Activated CD8-positive, alpha-beta T cell treated with anti-CD3 and anti-CD28 coated beads, Interleukin-2, amount 10 ng/mL, durations not matched to agents 7 days and 5 days (primary cell): Measurements from ENCODE around the gene PCNX3. TPM values are rescaled to one million over a fixed set of nuclear protein-coding genes. Genes with fewer than 3 reads are reported as not detected.

Source experiments
- ATAC-seq: fragments of 150-1000 bp; cut with Tn5 transposase; one replicate; pipeline ENCODE4 v1.10.0; 2021; ENCODE audit warnings: moderate library complexity
- CTCF ChIA-PET: fragments of 350-600 bp; sonication (Branson Sonifier 250); formaldehyde crosslinking; loops from one replicate; lab custom pipeline; 2021; ENCODE audit warnings: antibody characterized with exemption; lab: Charles Lee
- POLR2A ChIA-PET: fragments of 350-600 bp; sonication (Branson Sonifier 250); formaldehyde crosslinking; loops from one replicate; lab custom pipeline; 2021; ENCODE audit warnings: antibody characterized with exemption; lab: Charles Lee
- DNase-seq: peaks from one replicate; pipeline ENCODE4 v3.0.0-alpha.2; 2020
- H3K27ac Mint-ChIP-seq: one replicate; pipeline ENCODE4 v1.8.0; 2021; ENCODE audit warnings: mild to moderate bottlenecking, mixed read lengths
- H3K27me3 Mint-ChIP-seq: one replicate; pipeline ENCODE4 v1.8.0; 2021; ENCODE audit warnings: low read depth, mixed read lengths
- H3K36me3 Mint-ChIP-seq: one replicate; pipeline ENCODE4 v1.8.0; 2021; ENCODE audit warnings: low read depth, mixed read lengths
- H3K4me1 Mint-ChIP-seq: one replicate; pipeline ENCODE4 v1.8.0; 2021; ENCODE audit warnings: low read depth, mixed read lengths
- H3K4me3 Mint-ChIP-seq: one replicate; pipeline ENCODE4 v1.8.0; 2021; ENCODE audit warnings: mild to moderate bottlenecking, mixed read lengths
- H3K9me3 Mint-ChIP-seq: one replicate; pipeline ENCODE4 v1.8.0; 2022; ENCODE audit warnings: mixed read lengths; ENCODE audit not compliant: insufficient read depth
- total RNA-seq, 2 experiments: library from RNA; stranded (reverse); gene quantifications; one replicate each; pipeline ENCODE4 v1.2.3, GENCODE V29; 2021

Gene PCNX3
- total RNA-seq, 2 experiments from 2014 or later = 50.1 to 54.8 TPM

DNA sequence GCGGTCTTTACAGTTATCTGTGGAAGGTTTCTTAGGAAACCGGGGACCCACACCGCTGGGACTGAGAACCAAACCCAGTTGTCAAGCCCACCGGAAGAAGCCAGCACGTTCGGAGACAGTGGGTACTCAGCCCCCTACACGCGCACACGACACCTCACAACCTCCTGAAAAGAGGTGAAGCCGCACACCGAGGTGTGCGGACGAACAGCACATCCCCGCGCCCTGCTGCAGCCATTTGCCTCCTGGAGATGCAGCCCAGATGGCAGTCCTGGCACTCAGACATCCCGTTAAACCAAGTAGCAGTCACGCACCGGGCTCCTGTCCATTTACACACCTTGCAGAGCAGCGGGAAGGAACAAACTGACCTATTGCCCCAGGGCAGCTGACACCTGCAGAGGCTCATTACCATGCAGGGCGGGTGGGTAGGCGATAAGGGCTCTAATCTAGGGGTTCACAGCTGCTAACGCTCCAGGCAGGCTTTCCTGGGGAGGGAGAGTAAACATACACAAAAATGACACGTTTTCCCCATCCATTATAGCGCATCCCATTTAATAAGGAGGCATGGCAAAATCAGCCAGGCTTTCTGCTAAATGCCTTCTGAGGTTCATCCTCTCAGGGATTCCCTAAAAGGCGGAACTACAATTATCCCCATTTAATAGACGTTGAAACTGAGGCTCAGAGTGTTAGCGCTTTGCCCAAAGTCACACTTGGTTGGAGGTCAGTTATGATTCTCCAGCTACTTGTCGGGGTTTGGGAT lies 40.6 kb upstream of the PCNX3 start:
- ChIA-PET CTCF (interaction anchor here (0.8 to 5.2 kb wide), 8 partner anchors 13 to 314 kb away, joined by 3 to 88 read pairs (median 6); partner anchors contain the start of genes KCNK7 and PCNX3), POLR2A (interaction anchor here (0.7 to 2.1 kb wide), 9 partner anchors 11 to 457 kb away, joined by 3 to 9 read pairs (median 4); partner anchors contain the start of gene ZNHIT2)
- peak overlapping the region; percentile 91 for H3K4me3 Mint-ChIP-seq
- no peaks in the 10 kb centered on the region for H3K27me3 Mint-ChIP-seq
- ATAC-seq = peak; percentile 5
- peak overlapping the region; percentile 89 for H3K27ac Mint-ChIP-seq
- no peak for DNase-seq
- no peaks in the 10 kb centered on the region for H3K9me3 Mint-ChIP-seq
- peaks cover 66% of the 10 kb centered on the region for H3K4me1 Mint-ChIP-seq
- H3K36me3 Mint-ChIP-seq = peaks cover 42% of the 10 kb centered on the region

DNA sequence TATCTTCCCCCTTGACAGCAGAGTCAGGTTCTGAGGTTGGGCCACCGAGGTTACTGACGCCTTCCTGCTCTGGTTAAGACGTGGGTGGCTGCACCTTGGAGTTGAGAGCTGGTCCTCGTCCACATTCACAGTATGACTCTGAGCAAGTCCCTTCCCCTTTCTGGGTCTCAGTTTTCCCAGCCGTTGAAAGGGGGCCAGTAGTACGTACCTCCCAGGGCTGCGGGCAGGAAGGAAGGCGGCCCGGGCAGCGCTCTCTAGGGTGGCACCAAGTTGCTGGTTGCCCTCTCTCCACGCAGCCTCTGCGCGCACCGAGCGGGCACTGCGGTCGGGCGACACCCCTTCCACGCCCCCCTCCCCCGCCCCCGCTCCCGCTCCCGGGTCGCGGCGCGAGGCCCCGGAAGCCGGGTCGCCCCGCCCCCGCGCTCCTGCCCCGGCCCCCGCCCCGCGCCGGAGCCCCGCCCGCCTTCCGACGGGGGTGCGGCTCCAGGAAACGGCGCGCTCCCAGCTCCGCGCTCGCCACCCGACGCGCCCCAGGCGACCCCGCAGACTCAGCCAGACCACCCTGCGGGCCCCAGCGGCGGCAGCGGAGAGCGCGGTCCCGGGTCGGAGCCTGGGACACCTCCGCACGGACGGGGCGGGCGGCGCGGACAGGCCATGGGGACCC lies 39.9 kb upstream of the PCNX3 start, which contains the start of gene EHBP1L1:
TSS of gene EHBP1L1 (plus strand) at position 486 of the 664 bp plus-strand sequence. CDS start 250 bp downstream, outside the sequence.
- ChIA-PET POLR2A (interaction anchor here (0.7 to 2.1 kb wide), 11 partner anchors 10 to 458 kb away, joined by 3 to 9 read pairs (median 4); partner anchors contain the start of genes DPF2 and ZNHIT2), CTCF (interaction anchor here (0.8 to 5.2 kb wide), 8 partner anchors 12 to 313 kb away, joined by 3 to 88 read pairs (median 6); partner anchors contain the start of genes KCNK7 and PCNX3)
- no peaks in the 10 kb centered on the region for H3K9me3 Mint-ChIP-seq
- no peaks in the 10 kb centered on the region for H3K27me3 Mint-ChIP-seq
- ATAC-seq (peak; percentile 31), DNase-seq (peak; percentile 79)
- peaks cover 43% of the 10 kb centered on the region for H3K36me3 Mint-ChIP-seq
- H3K27ac Mint-ChIP-seq = peak within 1 kb of the TSS; percentile 89
- peak within 1 kb of the TSS; percentile 91 for H3K4me3 Mint-ChIP-seq
- peaks cover 62% of the 10 kb centered on the region for H3K4me1 Mint-ChIP-seq

DNA sequence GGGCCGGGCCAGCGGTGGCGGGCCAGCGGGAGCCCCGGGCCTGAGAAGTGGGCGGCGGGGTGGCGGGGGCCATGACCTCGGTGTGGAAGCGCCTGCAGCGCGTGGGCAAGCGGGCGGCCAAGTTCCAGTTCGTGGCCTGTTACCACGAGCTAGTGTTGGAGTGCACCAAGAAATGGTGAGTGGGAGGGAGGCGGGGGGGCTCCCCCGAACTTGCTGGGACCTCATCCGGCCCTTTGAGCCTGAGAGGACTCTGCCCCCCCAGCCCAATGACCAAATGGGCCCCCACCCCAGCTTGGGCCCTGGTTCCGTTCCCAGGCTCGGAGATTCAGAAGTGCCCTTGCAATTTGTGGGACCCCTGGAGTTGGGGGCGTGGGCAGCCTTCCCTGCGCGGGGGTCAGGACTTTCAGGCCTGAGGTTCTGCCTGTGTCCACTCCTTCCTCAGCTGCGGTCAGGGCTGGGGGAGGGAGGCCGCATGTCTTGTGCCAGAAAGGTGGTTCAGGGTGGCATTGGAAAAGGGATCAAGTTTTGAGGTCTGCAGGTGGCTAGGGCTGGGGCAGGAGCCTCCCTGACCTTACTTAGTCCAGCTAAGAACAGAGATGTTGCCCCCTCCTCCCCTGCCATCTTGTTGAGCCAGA lies 39.2 kb upstream of the PCNX3 start:
- CTCF ChIA-PET = interaction anchor here (0.8 to 5.2 kb wide), 8 partner anchors 11 to 39 kb away, joined by 3 to 88 read pairs (median 5); partner anchors contain the start of genes KCNK7 and PCNX3
- Mint-ChIP-seq H3K36me3 (peaks cover 43% of the 10 kb centered on the region), H3K4me3 (peak overlapping the region; percentile 86), H3K27ac (peak overlapping the region; percentile 80), H3K4me1 (peaks cover 56% of the 10 kb centered on the region), H3K27me3 (no peaks in the 10 kb centered on the region), H3K9me3 (no peaks in the 10 kb centered on the region)
- DNase-seq = peak; percentile 36
- POLR2A ChIA-PET = interaction anchor here (0.5 to 2.1 kb wide), 8 partner anchors 10 to 243 kb away, joined by 3 to 9 read pairs (median 4); partner anchors contain the start of gene DPF2
- ATAC-seq = no peak

DNA sequence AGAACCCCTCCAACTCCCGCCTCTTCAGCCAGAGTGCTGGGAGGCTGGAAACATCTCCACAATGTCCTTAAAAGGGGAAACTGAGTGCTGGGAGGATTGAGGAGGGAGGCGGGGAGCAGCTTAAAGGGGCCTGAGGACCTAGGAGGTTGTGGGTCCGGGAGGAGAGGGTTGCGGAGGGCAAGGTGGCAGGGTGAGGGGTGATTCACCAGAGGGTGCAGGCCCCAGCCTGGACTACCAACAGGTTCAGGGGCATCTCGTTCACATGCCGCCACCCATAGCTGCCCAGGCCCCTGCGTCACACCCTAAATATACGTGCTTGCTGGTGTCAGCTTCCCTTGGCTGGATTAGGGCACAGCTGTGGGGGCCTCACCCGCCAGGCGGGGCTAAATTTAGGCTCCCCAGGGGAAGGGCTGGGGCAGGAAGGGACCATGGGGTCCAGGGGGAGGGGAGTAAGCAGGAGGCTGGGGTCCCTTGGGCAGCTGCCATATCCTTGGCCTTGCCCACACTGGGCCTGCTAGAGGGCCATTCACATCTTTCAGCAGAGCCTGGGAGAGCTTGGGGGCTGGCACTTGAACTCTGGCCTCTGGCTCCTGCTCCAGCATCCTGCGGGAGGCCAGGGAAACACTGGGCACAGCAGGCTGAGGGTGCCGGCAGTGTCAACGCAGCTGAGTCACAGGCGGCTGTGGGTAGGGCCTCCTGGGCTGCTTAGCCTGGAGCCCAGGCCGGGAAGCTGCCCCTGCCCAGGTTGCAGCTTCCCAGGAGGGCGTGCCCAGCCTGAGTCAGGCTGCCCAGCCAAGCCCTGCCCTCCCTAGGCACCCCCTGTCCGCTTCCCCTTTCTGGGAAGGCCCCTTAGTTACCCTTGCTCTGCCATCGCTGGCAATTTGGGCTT lies 38.5 kb upstream of the PCNX3 start:
- H3K27ac Mint-ChIP-seq = peak overlapping the region; percentile 80
- ChIA-PET CTCF (interaction anchor here (0.9 to 5.2 kb wide), 5 partner anchors 11 to 161 kb away, joined by 3 to 88 read pairs (median 33); partner anchors contain the start of gene KCNK7), POLR2A (interaction anchor here (0.5 to 2.1 kb wide), 10 partner anchors 9 to 193 kb away, joined by 3 to 9 read pairs (median 4); no protein-coding TSS in a partner anchor)
- H3K4me1 Mint-ChIP-seq = peaks cover 51% of the 10 kb centered on the region
- peak overlapping the region; percentile 86 for H3K4me3 Mint-ChIP-seq
- peak; percentile 38 for DNase-seq
- no peaks in the 10 kb centered on the region for H3K9me3 Mint-ChIP-seq
- H3K36me3 Mint-ChIP-seq = peaks cover 47% of the 10 kb centered on the region
- ATAC-seq = no peak
- no peaks in the 10 kb centered on the region for H3K27me3 Mint-ChIP-seq

DNA sequence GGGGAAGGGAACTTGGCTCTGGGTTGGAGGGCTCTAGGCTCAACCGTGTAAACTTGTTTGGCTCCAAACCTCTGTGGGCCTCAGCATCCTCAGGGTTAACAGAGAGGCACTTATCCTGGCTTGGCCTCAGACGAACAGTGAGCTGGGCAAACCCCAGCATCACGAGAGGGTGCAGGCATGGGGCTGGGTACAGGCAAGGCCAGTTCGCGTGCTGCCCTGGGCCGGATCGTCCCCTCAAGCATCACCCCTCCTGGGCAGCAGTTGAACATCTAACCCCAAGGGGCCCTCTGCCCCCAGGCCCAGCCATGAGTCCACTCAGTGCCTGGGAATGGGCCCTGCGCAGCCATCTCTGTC lies 37.8 kb upstream of the PCNX3 start:
- H3K27me3 Mint-ChIP-seq = no peaks in the 10 kb centered on the region
- no peaks in the 10 kb centered on the region for H3K9me3 Mint-ChIP-seq
- H3K4me1 Mint-ChIP-seq = peaks cover 49% of the 10 kb centered on the region
- peak overlapping the region; percentile 37 for H3K27ac Mint-ChIP-seq
- POLR2A ChIA-PET = interaction anchor here (1.8 kb wide), 2 partner anchors 9 to 33 kb away, joined by 5 to 9 read pairs; no protein-coding TSS in a partner anchor
- ATAC-seq (no peak), DNase-seq (no peak)
- CTCF ChIA-PET = interaction anchor here (1.2 to 5.2 kb wide), 4 partner anchors 10 to 162 kb away, joined by 3 to 88 read pairs (median 37); partner anchors contain the start of gene KCNK7
- H3K4me3 Mint-ChIP-seq = peak overlapping the region; percentile 61
- H3K36me3 Mint-ChIP-seq = peaks cover 52% of the 10 kb centered on the region

DNA sequence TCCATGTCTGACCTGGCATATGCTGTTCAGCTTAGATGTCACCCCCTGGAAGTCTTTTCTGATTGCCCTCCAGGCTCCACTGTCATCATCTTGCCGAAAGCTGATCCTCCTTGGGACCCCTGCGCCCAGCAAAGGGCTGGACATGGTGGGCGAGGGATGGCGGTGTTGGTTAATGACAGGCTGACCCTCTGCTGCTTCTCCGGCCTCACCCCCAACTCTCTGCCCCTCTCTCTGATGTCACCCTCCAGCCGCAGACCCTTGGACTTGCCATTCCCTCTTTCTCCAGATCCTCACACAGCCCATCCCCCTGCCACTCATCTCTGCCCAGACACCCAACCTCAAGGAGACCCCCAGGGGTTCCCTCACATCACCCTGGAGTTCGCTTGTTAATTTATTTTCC lies 37.4 kb upstream of the PCNX3 start:
- ATAC-seq (no peak), DNase-seq (no peak)
- ChIA-PET CTCF (interaction anchor here (1.2 to 5.2 kb wide), 3 partner anchors 10 to 162 kb away, joined by 3 to 88 read pairs (median 33); no protein-coding TSS in a partner anchor), POLR2A (interaction anchor here (1.8 kb wide), 1 partner anchor 32 kb away, joined by 5 read pairs; no protein-coding TSS in a partner anchor)
- peak overlapping the region; percentile 37 for H3K27ac Mint-ChIP-seq
- no peaks in the 10 kb centered on the region for H3K9me3 Mint-ChIP-seq
- H3K4me1 Mint-ChIP-seq = peaks cover 50% of the 10 kb centered on the region
- H3K36me3 Mint-ChIP-seq = peaks cover 54% of the 10 kb centered on the region
- H3K27me3 Mint-ChIP-seq = no peaks in the 10 kb centered on the region
- H3K4me3 Mint-ChIP-seq = peak overlapping the region; percentile 61

DNA sequence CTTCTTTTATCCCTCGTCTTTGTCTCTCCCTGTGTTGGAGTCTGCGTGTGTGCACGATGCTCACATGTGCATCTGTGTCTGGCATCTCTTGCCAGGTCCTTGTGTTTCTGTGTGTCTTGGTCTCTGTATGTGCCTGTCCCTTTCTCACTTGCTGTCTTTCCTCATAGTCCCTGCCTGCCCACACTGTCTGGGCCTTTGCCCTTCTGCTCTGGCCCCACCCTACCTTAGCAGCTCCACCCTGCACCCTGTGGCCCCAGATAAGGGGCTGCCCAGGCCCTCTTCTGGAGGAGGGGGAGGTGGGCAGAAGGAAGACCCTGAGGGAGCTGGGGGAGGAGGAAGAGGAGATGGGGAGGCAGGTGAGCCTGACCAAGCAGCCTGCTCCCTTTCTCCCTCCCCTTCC lies 36.9 kb upstream of the PCNX3 start:
- DNase-seq = no peak

DNA sequence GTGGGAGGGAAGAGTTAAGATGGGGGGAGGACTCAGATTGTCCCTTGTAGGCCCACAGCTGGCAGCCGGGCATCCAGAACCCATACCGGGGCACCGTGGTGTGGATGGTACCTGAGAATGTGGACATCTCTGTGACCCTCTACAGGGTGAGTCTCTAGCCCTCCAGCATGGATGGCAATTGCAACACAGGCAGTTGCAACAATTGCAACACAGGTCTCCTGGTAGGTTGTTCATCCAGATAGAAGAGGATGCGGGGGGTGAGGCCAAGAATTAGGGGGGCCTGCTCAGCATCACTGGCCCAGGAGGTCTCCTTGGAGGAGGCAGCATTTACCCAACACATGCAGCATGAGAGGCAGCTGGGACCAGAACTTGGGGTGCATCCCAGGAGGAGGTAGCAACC lies 36.3 kb upstream of the PCNX3 start:
- Mint-ChIP-seq H3K27ac (peak overlapping the region; percentile 52), H3K9me3 (no peaks in the 10 kb centered on the region), H3K36me3 (peaks cover 52% of the 10 kb centered on the region), H3K4me3 (no peak overlapping the region), H3K4me1 (peaks cover 49% of the 10 kb centered on the region), H3K27me3 (no peaks in the 10 kb centered on the region)
- ChIA-PET POLR2A (no interaction called here), CTCF (interaction anchor here (1.3 to 5.2 kb wide), 3 partner anchors 9 to 39 kb away, joined by 3 to 33 read pairs (median 6); no protein-coding TSS in a partner anchor)
- DNase-seq (no peak), ATAC-seq (no peak)

More for the DNA sequence above, 36.9 kb upstream of the PCNX3 start:
- H3K4me1 Mint-ChIP-seq = peaks cover 49% of the 10 kb centered on the region
- H3K27ac Mint-ChIP-seq = peak overlapping the region; percentile 37
- POLR2A ChIA-PET = interaction anchor here (1.8 kb wide), 1 partner anchor 32 kb away, joined by 5 read pairs; no protein-coding TSS in a partner anchor
- CTCF ChIA-PET = interaction anchor here (1.3 to 5.2 kb wide), 4 partner anchors 9 to 38 kb away, joined by 3 to 88 read pairs (median 20); no protein-coding TSS in a partner anchor
- no peak for ATAC-seq
- no peaks in the 10 kb centered on the region for H3K27me3 Mint-ChIP-seq
- H3K4me3 Mint-ChIP-seq = peak overlapping the region; percentile 46
- H3K36me3 Mint-ChIP-seq = peaks cover 53% of the 10 kb centered on the region
- no peaks in the 10 kb centered on the region for H3K9me3 Mint-ChIP-seq

DNA sequence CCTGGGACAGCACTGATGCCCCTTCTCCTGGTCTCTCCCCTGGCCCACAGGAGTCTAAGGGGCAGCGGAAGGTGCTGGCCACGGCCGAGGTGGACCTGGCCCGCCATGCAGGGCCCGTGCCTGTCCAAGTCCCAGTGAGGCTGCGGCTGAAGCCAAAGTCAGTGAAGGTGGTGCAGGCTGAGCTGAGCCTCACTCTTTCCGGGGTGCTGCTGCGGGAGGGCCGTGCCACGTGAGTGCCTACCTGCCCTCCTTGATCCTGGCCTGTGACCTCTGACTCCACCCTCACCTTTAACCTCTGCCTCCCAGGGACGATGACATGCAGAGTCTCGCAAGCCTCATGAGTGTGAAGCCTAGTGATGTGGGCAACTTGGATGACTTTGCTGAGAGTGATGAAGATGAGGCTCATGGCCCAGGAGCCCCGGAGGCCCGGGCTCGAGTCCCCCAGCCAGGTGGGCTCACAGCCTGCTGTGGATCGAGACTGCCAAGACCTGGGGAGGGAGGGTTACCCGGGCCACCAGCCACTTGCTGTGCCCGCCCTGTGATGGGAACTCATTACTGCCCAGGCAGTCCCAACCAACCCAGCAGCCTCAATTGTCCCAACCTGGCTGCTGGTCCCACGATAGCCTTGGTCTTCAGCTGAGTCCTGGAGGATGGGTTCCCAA lies 35.4 kb upstream of the PCNX3 start:
- H3K27ac Mint-ChIP-seq = no peak overlapping the region
- no peaks in the 10 kb centered on the region for H3K9me3 Mint-ChIP-seq
- no peak for ATAC-seq
- H3K36me3 Mint-ChIP-seq = peaks cover 55% of the 10 kb centered on the region
- no peak overlapping the region for H3K4me3 Mint-ChIP-seq
- H3K4me1 Mint-ChIP-seq = peaks cover 45% of the 10 kb centered on the region
- POLR2A ChIA-PET = no interaction called here
- CTCF ChIA-PET = interaction anchor here (1.3 to 5.2 kb wide), 4 partner anchors 8 to 39 kb away, joined by 3 to 33 read pairs (median 12); no protein-coding TSS in a partner anchor
- no peaks in the 10 kb centered on the region for H3K27me3 Mint-ChIP-seq
- no peak for DNase-seq
